Measurements from ENCODE around the gene KCNK10.

KCNK10 gene

GRCh38 chr14:88333036-88333435 is 10.0 kb upstream of the KCNK10 start:
- Histone ChIP-seq H2AFZ (ENCODE audit: low read depth, low read length, severe bottlenecking) (no peak overlapping the region), H3K4me2 (ENCODE audit: low read depth, low read length, poor library complexity, severe bottlenecking) (no peak overlapping the region), H3F3A (ENCODE audit: insufficient read depth) (no peaks in the 10 kb centered on the region), H3K4me3 (ENCODE audit: insufficient read depth, low read length, poor library complexity, severe bottlenecking) (no peak overlapping the region), H3K79me2 (ENCODE audit: insufficient read depth, low read length) (no peaks in the 10 kb centered on the region), H3K9me2 (replicated peaks; ENCODE audit: insufficient read depth, low read length) (no peaks in the 10 kb centered on the region), H3K9me3 (ENCODE audit: insufficient read depth, low read length) (no peaks in the 10 kb centered on the region), H3K27ac (ENCODE audit: low read depth, low read length) (no peak overlapping the region), H3K9ac (ENCODE audit: low read length) (no peak overlapping the region), H3K27me3 (ENCODE audit: low read length) (no peaks in the 10 kb centered on the region; the same call in 1 of the 2 replicates), H3K36me3 (ENCODE audit: low read length) (no peaks in the 10 kb centered on the region), H4K20me1 (ENCODE audit: low read depth, low read length) (no peaks in the 10 kb centered on the region)
- TF ChIP-seq CTCF (IDR thresholded peaks at IDR 0.05; ENCODE audit: insufficient read depth, low read length, poor library complexity, severe bottlenecking) = no peak
- TF ChIP-seq EZH2phosphoT487 (conservative IDR thresholded peaks at IDR 0.05; ENCODE audit: low read length) = no peak

- Histone ChIP-seq H3K9me2 (replicated peaks; ENCODE audit: insufficient read depth, low read length) (no peaks in the 10 kb centered on the region), H3K9ac (ENCODE audit: low read length) (no peak overlapping the region), H3K79me2 (ENCODE audit: insufficient read depth, low read length) (no peaks in the 10 kb centered on the region), H3K4me3 (ENCODE audit: insufficient read depth, low read length, poor library complexity, severe bottlenecking) (no peak overlapping the region), H3K36me3 (ENCODE audit: low read length) (no peaks in the 10 kb centered on the region), H3K9me3 (ENCODE audit: insufficient read depth, low read length) (no peaks in the 10 kb centered on the region), H3K27ac (ENCODE audit: low read depth, low read length) (no peak overlapping the region), H2AFZ (ENCODE audit: low read depth, low read length, severe bottlenecking) (no peak overlapping the region), H3F3A (ENCODE audit: insufficient read depth) (no peaks in the 10 kb centered on the region), H4K20me1 (ENCODE audit: low read depth, low read length) (no peaks in the 10 kb centered on the region), H3K27me3 (ENCODE audit: low read length) (no peaks in the 10 kb centered on the region; the same call in 1 of the 2 replicates), H3K4me2 (ENCODE audit: low read depth, low read length, poor library complexity, severe bottlenecking) (no peak overlapping the region)
- TF ChIP-seq CTCF (IDR thresholded peaks at IDR 0.05; ENCODE audit: insufficient read depth, low read length, poor library complexity, severe bottlenecking) (no peak), EZH2phosphoT487 (conservative IDR thresholded peaks at IDR 0.05; ENCODE audit: low read length) (no peak)
Observed at GRCh38 chr14:88327497-88327896, 4.4 kb upstream of the KCNK10 start.

GRCh38 chr14:88326352-88327103 is 3.5 kb upstream of the KCNK10 start:
- Histone ChIP-seq H4K20me1 (ENCODE audit: low read depth, low read length) (no peaks in the 10 kb centered on the region), H3K79me2 (ENCODE audit: insufficient read depth, low read length) (no peaks in the 10 kb centered on the region), H3K9me3 (ENCODE audit: insufficient read depth, low read length) (no peaks in the 10 kb centered on the region), H3K27me3 (ENCODE audit: low read length) (no peaks in the 10 kb centered on the region; the same call in 1 of the 2 replicates), H3K27ac (ENCODE audit: low read depth, low read length) (no peak overlapping the region), H3K4me3 (ENCODE audit: insufficient read depth, low read length, poor library complexity, severe bottlenecking) (no peak overlapping the region), H2AFZ (ENCODE audit: low read depth, low read length, severe bottlenecking) (no peak overlapping the region), H3K9ac (ENCODE audit: low read length) (no peak overlapping the region), H3K36me3 (ENCODE audit: low read length) (no peaks in the 10 kb centered on the region), H3K4me2 (ENCODE audit: low read depth, low read length, poor library complexity, severe bottlenecking) (no peak overlapping the region), H3F3A (ENCODE audit: insufficient read depth) (no peaks in the 10 kb centered on the region), H3K9me2 (replicated peaks; ENCODE audit: insufficient read depth, low read length) (no peaks in the 10 kb centered on the region)
- no peak for TF ChIP-seq CTCF (IDR thresholded peaks at IDR 0.05; ENCODE audit: insufficient read depth, low read length, poor library complexity, severe bottlenecking)
- no peak for TF ChIP-seq EZH2phosphoT487 (conservative IDR thresholded peaks at IDR 0.05; ENCODE audit: low read length)
